Fibroblast of lung (primary cell): ENCODE measurements around the gene CSNK1D. TPM values are rescaled to one million over a fixed set of nuclear protein-coding genes. Genes with fewer than 3 reads are reported as not detected.
"Not testable (repeated sequence)": the region's sequence is repeated elsewhere in the genome, so short reads cannot be mapped to it uniquely, and the experiment has no call there.

ENCODE experiments used
- DNase-seq, 2 donors: peaks; one replicate each; pipeline versions ENCODE4 v3.0.0 to v3.0.0-alpha.2; 2010; ENCODE audit warnings: low read depth in 2 of 2
- H2AFZ ChIP-seq: 2 replicates; pipeline ENCODE4 v1.5.1; 2012; ENCODE audit warnings: low read length, control low read depth, inconsistent platforms
- H3K27ac ChIP-seq: 2 replicates; pipeline ENCODE4 v1.5.1; 2011; ENCODE audit warnings: low read length, control low read depth; ENCODE audit not compliant: insufficient read depth
- H3K27me3 ChIP-seq: 2 replicates; pipeline ENCODE4 v1.5.1; 2011; ENCODE audit warnings: mild to moderate bottlenecking, low read length; ENCODE audit not compliant: control insufficient read depth, insufficient read depth
- H3K36me3 ChIP-seq: 2 replicates; pipeline ENCODE4 v1.5.1; 2011; ENCODE audit warnings: low read length; ENCODE audit not compliant: control insufficient read depth, insufficient read depth
- H3K4me1 ChIP-seq: 2 replicates; pipeline ENCODE4 v1.5.1; 2011; ENCODE audit warnings: low read length; ENCODE audit not compliant: control insufficient read depth, insufficient read depth; ENCODE audit errors: extremely low read depth
- H3K4me2 ChIP-seq: 2 replicates; pipeline ENCODE4 v1.5.1; 2011; ENCODE audit warnings: low read length, control low read depth; ENCODE audit not compliant: insufficient read depth; ENCODE audit errors: extremely low read depth
- H3K4me3 ChIP-seq, 4 experiments: fragments of 200-600 bp in 1 of 4; sonication (generic) in 1 of 4; replicated peaks in 1 of 4; 2 replicates each; pipeline ENCODE4 v1.5.1; 2011 to 2016; ENCODE audit warnings: low read length in 4 of 4, low read depth in 3 of 4, mild to moderate bottlenecking in 3 of 4, control low read depth in 2 of 4, inconsistent platforms in 1 of 4, mixed read lengths in 1 of 4; ENCODE audit not compliant: insufficient read depth in 1 of 4; ENCODE audit errors: control extremely low read depth in 1 of 4
- H3K79me2 ChIP-seq: 2 replicates; pipeline ENCODE4 v1.5.1; 2012; ENCODE audit warnings: mild to moderate bottlenecking, low read length, inconsistent platforms; ENCODE audit not compliant: control insufficient read depth, insufficient read depth
- H3K9ac ChIP-seq: 2 replicates; pipeline ENCODE4 v1.5.1; 2011; ENCODE audit warnings: mild to moderate bottlenecking, low read length, control low read depth; ENCODE audit not compliant: insufficient read depth
- H3K9me3 ChIP-seq: 2 replicates; pipeline ENCODE4 v1.5.1; 2012; ENCODE audit warnings: low read depth, low read length; ENCODE audit not compliant: control insufficient read depth, insufficient read depth
- H4K20me1 ChIP-seq: 2 replicates; pipeline ENCODE4 v1.5.1; 2011; ENCODE audit warnings: low read length; ENCODE audit not compliant: control insufficient read depth, insufficient read depth; ENCODE audit errors: extremely low read depth
- CTCF ChIP-seq, 2 donors: IDR thresholded peaks in 1 of 2; conservative IDR thresholded peaks in 1 of 2; 1 replicate in 1 of 2; 2 replicates in 1 of 2; pipeline ENCODE4 v1.5.1; 2011 to 2012; ENCODE audit warnings: low read length in 2 of 2, control low read depth in 1 of 2, inconsistent platforms in 1 of 2, low read depth in 1 of 2, mild to moderate bottlenecking in 1 of 2
- EZH2 ChIP-seq: IDR thresholded peaks from 2 replicates; pipeline ENCODE4 v1.5.1; 2012; ENCODE audit warnings: low read length, control low read depth, mild to moderate bottlenecking; ENCODE audit errors: missing control alignments
- polyA plus RNA-seq, 2 donors: library from polyadenylated mRNA; depleted of rRNA in 1 of 2; stranded (reverse) in 1 of 2; unstranded in 1 of 2; fragments of >200 nt; gene quantifications; 2 replicates each; pipeline ENCODE4 v1.2.1, GENCODE V29; 2011 to 2012; ENCODE audit warnings: missing spikeins in 1 of 2
- total RNA-seq: library from RNA; depleted of rRNA; stranded (reverse); fragments of >200 nt; gene quantifications from 2 replicates; pipeline ENCODE4 v1.2.1, GENCODE V29; 2014

The CSNK1D gene
- total and polyA plus RNA-seq, 2 donors (not counting 1 experiment from before 2014, with no cell fraction given) = 64.9 to 112 TPM

- Histone ChIP-seq H3K36me3 (peaks cover 47% of the 10 kb centered on the region), H3K4me1 (no peaks in the 10 kb centered on the region), H3K27me3 (no peaks in the 10 kb centered on the region), H3K4me3 (no peak overlapping the region), H3K9ac (no peak overlapping the region), H4K20me1 (no peaks in the 10 kb centered on the region), H3K9me3 (no peaks in the 10 kb centered on the region), H3K27ac (no peak overlapping the region), H3K79me2 (peaks cover 78% of the 10 kb centered on the region), H2AFZ (no peak overlapping the region), H3K4me2 (no peak overlapping the region)
- no peak for TF ChIP-seq EZH2
- no peak for TF ChIP-seq CTCF (conservative IDR thresholded peaks at IDR 0.05 in 1 of 2, IDR thresholded peaks at IDR 0.05 in 1 of 2; ENCODE audit: low read depth in 1 of 2, low read length in 2 of 2)
- no peak for DNase-seq
Observed at GRCh38 chr17:82255402-82255972, 18.0 kb downstream of the CSNK1D start.

- not testable (repeated sequence) for H4K20me1 ChIP-seq, H3K4me2 ChIP-seq, H3K9ac ChIP-seq, H3K27ac ChIP-seq, H3K4me1 ChIP-seq, H3K9me3 ChIP-seq, H3K4me3 ChIP-seq, H3K27me3 ChIP-seq, H2AFZ ChIP-seq, DNase-seq
- Histone ChIP-seq H3K79me2 (peaks cover 76% of the 10 kb centered on the region), H3K36me3 (peaks cover 51% of the 10 kb centered on the region)
Observed at GRCh38 chr17:82254746-82255145, 18.8 kb downstream of the CSNK1D start.

- not testable (repeated sequence) for H3K27ac ChIP-seq, H3K9ac ChIP-seq, DNase-seq, H3K4me1 ChIP-seq, H3K9me3 ChIP-seq, H3K27me3 ChIP-seq, H4K20me1 ChIP-seq, H3K4me2 ChIP-seq, H3K4me3 ChIP-seq, H2AFZ ChIP-seq
- Histone ChIP-seq H3K79me2 (peaks cover 75% of the 10 kb centered on the region), H3K36me3 (peaks cover 54% of the 10 kb centered on the region)
Observed at GRCh38 chr17:82254096-82254495, 19.4 kb downstream of the CSNK1D start.

- no peak for DNase-seq
- H4K20me1 ChIP-seq = no peaks in the 10 kb centered on the region
- no peaks in the 10 kb centered on the region for H3K4me1 ChIP-seq
- H3K9me3 ChIP-seq = no peaks in the 10 kb centered on the region
- H3K27ac ChIP-seq = no peak overlapping the region
- H3K27me3 ChIP-seq = no peaks in the 10 kb centered on the region
- no peak overlapping the region for H3K4me3 ChIP-seq
- no peak overlapping the region for H2AFZ ChIP-seq
- H3K9ac ChIP-seq = no peak overlapping the region
- TF ChIP-seq EZH2 = no peak
- TF ChIP-seq CTCF (conservative IDR thresholded peaks at IDR 0.05 in 1 of 2, IDR thresholded peaks at IDR 0.05 in 1 of 2; ENCODE audit: low read depth in 1 of 2, low read length in 2 of 2) = no peak
- peaks cover 59% of the 10 kb centered on the region for H3K36me3 ChIP-seq
- H3K79me2 ChIP-seq = peaks cover 70% of the 10 kb centered on the region
- no peak overlapping the region for H3K4me2 ChIP-seq
Observed at GRCh38 chr17:82253179-82253544, 20.3 kb downstream of the CSNK1D start.
